Activated CD4-positive, alpha-beta T cell treated with anti-CD3 and anti-CD28 coated beads, Interleukin-2, amount 50 U/mL, for 4 hours (primary cell): ENCODE data around the gene GTF2F2.
"Not testable (repeated sequence)": the region's sequence is repeated elsewhere in the genome, so short reads cannot be mapped to it uniquely, and the experiment has no call there.

Source experiments
- DNase-seq, 2 experiments: peaks; one replicate each; pipeline ENCODE4 v3.0.0-alpha.2; 2020

The GTF2F2 gene

DNA sequence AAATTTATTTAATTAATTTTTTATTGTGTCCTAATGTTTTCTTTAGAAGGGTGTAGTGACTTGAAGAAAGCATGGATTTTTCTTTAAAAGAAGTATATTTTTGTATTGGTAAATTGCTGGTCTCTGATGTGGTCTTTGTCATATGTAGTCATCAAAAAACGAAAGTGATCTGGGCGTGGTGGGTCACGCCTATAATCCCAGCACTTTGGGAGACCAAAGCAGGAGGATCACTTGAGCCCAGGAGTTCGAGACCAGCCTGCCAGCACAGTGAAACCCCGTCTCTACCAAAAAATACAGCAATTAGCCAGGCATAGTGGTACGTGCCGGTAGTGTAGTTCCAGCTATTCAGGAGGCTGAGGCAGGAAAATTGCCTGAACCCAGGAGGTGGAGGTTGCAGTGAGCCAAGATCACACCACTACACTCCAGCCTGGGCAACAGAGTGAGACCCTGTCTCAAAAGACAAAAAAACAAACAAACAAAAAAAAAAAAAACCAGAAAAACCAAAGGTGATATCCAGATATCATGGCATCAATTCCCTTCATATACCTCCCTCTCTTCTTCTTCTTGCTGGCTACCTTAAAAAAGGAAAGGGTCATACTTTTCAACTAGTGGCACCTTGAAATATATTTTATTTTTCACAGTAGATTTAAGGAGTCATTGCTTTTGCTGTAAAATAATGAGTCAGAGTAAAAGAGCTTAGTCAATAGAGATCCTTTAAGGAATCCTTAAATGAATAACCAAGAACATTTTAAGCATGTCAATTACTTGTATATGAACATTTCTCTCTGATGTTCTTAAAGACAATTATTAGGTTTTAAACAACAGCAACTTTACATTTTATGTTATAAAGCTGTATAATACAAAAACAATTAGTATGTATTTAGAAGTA is 60.6 kb downstream of the GTF2F2 start:
- DNase-seq: no peak

DNA sequence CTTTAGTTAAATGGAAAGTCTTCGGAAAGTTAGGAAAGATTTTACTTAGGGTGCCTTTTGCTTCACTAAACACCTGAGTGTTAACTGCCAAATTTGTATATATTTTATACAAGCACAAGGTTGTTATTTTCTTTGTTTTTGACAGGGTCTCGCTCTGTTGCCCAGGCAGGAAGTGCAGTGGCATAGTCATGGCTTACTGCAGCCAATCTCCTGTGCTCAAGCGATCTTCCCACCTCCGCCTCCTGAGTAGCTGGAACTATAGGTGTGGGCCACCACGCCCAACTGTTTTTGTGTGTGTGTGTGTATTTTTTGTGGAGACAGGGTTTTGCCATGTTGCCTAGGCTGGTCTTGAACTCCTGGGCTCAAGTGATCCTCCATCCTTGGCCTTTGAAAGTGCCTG is 64.4 kb downstream of the GTF2F2 start:
- no peak for DNase-seq

DNA sequence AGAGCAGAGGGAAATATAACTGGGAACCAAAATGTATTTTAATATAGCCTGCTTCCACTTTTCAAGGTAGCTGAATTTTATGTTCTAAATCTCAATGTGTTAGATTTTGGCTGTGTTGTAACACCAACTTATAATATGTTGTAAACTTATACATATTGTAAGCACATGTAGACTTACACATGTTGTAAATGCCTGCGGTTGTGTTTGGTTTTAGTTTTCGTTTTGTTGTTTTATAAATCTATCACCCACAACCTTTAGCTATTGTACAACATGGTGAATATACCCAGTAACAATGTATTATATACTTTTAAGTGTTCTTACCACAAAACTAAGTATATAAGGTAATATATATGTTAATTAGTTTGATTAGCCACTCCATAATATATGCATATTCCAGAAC is 65.0 kb downstream of the GTF2F2 start:
- no peak for DNase-seq

DNA sequence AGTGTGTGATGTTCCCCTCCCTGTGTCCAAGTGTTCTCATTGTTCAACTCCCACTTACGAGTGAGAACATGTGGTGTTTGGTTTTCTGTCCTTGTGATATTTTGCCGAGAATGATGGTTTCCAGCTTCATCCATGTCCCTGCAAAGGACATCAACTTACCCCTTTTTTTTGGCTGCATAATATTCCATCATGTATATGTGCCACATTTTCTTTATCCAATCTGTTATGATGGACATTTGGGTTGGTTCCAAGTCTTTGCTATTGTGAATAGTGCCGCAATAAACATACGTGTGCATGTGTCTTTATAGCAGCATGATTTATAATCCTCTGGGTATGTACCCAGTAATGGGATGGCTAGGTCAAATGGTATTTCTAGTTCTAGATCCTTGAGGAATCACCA is 68.8 kb downstream of the GTF2F2 start:
- DNase-seq: not testable (repeated sequence)

DNA sequence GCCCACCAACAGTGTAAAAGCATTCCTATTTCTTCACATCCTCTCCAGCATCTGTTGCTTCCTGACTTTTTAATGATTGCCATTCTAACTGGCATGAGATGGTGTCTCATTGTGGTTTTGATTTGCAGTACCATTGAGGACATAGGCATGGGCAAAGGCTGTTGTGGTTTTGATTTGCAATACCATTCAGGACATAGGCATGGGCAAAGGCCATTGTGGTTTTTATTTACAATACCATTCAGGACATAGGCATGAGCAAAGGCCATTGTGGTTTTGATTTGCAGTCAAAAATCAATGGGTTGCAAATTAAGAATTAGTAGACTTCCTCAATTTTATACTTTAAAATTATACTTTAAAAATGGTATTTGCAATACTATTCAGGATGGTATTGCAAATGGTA is 69.2 kb downstream of the GTF2F2 start:
- not testable (repeated sequence) for DNase-seq

DNA sequence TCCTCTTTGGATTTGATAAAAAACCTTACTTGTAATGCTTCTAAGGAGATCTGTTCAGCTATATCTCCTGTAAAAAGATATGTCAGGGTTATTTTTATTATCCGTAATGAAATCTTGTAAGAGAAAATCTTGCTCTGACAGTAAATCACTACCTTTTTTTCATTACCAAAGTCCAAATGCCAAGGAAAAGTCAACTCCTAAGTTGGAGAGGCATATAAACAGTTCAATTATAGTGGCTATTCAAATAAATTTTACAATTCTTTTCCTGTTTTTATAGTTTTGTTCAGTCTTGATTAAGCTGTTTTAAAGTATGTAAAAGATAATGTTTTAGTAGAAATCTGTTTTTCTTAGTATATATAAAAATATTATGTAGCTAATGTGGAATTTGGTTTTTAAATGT is 71.6 kb downstream of the GTF2F2 start:
- DNase-seq: no peak

DNA sequence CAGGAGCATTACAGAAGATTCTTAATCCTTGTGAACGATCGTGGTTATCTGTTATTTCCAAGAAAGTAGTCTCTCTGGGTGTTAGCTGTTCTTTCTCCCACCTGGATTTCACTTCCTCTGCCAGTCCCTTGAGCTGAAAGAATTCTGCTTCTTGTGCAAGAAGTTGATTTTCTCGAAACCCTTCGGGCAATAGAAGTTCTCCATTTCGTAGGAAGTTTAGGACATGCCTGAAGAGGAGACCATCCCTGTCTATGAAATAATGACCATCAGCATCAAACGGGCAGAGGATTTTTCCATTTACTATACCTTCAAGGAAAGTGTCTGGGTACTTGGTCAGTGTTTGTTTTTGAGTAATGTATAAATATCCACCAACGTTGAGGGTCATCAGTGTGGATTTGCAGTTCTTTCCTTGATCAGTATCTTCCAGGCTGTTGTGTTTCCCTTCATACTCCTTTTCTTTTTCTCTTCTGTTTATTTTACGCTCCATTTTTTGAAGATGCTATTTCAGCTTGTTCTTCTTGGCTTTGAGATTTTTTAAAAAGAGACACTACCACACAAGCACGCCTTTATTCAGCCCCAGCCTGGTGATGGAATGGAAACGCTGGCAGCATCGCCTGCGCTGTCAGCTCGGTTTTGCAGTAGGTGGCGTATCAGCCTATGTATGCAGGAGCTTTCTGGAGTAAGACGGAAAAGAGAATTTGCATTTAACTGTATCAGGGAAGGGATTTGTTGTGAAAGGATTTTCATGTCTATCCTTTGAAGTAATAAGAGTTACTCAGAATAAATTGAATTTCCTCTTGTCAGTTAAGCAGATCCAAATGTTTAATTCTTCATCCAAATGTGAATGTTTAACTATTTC is 74.0 kb downstream of the GTF2F2 start:
- DNase-seq: no peak

DNA sequence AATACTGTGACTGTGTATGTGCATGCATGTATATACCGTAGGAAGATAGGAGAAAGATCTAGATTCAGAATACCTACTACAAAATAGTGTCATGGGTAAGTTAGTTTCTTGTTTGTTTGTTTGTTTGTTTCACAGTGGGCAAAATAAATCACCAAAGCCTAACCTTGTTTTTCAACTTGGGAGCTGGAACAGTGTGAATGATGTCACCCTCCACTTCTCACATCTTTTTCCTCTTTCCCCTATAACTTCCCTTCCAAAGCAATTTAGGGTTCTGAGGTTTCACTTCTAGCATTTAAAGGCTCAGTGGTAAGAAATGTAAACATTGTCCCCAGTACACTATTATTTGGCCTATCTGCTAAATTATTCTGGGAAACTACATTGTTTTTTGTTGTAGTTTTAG is 75.1 kb downstream of the GTF2F2 start:
- DNase-seq: no peak

DNA sequence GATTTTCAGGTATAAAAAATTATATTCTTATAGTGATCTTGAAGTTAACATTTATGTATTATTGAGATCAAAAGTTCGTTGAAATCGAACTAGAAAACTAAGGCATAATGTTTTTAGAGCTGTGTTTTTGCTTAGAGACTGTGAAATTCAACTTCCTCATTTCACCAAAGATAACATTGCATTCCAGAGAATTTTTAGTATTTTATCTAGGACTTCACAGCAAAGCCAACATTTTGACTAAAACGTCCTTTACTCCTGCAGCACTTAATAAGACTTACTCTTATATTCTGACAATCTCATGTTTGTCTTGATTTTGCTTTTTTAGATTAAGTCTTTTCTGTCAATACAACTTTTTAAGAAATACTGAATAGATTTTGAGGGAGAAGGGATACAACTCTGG is 75.8 kb downstream of the GTF2F2 start:
- DNase-seq: no peak

DNA sequence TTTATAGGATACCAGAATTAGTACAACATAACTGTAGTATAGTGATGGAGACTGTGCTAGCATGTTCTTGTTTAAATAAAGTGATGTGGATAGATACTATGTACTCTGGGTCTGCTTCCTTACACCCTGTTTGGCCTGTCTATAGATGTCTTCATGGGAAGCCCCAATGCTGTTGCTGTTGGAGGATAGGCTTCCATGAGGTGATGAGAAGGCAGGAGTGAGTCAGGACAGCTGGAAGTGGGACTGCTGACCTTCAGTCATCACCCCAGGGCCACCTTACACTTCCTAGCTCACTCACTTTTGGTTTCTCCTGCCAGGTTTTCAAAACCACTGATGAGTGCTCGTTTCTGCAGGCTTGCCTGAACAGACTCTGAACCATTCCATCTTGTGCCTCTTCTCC is 76.3 kb downstream of the GTF2F2 start:
- no peak for DNase-seq

DNA sequence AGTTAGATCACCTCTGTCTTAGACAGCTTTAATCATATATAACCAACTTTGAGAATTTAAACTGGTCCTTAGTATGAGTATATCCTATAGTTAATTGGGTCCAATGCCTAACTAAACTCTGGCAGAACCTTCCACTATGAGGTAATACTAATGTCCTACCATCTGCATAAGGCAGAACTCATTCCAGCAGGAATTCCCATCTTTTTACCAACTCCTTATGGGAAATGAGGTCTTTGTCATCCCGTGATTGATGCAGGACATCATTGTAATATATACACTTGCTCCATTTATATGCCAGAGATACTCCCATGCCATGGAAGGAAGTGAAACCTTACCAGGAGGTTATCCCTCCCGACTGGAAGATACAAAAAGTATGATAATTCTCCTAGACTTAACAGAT is 77.7 kb downstream of the GTF2F2 start:
- no peak for DNase-seq

DNA sequence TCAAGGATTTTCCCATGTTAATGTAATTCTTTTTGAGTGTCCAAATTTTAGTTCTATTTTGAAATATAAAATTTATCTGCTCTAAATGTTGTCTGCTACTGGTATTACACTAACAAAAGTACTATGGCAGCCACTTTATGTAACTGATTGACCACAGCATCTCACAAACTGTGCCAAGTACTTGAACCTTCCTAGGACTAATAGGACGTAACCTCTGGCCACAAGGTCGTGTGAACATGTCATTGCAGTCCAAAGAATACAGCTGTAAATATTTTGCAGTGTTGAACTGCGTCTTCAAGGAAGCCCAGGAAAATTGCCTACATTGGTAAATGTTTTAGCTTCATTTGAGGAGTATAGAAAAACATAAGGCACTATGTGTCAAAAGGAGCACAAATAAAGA is 78.6 kb downstream of the GTF2F2 start:
- no peak for DNase-seq

DNA sequence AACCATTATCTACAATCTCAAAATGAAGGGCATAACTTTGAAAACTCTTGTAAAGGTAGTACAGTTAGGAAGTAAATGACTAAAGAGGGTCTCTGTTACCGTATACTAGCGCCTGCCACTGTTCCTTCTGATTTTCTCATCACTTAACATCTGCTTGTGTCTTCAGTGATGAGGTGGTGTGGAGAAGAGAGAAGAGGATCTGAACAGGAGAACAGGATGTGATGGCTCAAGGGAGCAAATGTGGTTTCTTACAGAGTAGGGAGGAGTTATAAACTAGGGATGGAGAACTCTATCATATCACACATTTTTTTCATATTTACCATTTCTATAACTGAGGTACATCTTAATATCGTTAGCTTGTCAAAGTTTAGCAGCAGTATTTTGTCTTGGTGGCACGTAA is 79.4 kb downstream of the GTF2F2 start:
- no peak for DNase-seq

DNA sequence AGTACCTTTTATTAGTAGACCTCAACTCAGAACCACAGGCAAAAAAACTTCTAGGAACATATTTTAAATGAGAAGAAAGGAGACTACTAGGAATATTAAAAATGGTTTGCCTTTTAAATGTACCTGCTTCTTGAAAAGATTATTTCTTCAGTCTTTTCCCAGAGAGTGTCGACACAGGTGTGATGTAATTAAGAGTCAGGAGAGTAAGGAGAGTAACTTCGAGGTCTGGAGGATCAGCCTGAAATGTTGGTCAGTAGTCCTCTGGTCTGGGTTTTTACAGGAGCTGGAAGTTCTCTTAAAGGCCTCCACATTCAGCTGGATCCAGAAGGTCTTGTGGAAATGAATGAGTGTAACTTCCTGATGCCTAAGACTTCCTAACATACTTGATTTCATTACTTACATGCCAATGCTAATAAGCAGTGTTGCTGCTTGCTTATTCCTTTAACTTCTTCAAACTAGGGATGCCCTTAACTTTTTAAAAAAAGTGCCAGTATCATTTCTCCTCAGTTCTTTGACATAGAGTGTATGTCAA is 80.5 kb downstream of the GTF2F2 start, which contains the start of gene KCTD4:
Gene KCTD4 (minus strand): TSS at position 345 of the 532 bp plus-strand sequence. CDS start 6,478 bp downstream, outside the sequence.
- no peak for DNase-seq

DNA sequence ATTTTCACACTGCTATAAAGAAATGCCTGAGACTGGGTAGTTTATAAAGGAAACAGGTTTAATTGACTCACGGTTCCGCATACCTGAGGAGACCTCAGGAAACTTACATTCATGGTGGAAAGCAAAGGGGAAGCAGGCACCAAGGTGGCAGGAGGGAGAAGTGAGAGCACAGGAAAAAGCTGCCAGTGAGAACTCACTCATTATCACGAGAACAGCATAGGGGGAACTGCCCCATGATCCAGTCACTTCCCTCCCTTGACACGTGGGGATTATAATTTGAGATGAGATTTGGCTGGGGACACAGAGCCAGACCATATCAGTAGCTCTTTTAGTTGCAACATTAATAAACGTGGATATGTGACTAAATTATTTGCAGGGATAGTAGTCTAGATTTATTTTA is 84.8 kb downstream of the GTF2F2 start:
- no peak for DNase-seq

DNA sequence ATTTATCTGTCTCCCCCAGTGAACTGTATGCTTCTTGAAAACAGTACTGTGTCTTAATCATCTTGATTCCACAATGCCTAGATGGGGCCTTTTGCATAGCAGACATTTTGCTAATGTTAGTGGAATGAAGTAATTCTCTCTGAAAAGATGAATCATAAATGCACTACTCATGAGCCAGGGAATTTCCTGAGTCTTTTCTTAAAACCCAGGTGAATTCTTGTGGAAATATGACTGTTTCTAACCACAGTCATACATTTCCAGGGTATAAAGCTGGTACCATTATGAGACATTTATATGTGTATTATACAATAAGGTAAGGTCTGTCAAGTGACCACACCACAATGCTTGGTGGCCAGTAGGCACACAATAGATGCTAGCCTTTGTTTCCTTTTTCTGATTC is 86.0 kb downstream of the GTF2F2 start:
- DNase-seq: no peak

DNA sequence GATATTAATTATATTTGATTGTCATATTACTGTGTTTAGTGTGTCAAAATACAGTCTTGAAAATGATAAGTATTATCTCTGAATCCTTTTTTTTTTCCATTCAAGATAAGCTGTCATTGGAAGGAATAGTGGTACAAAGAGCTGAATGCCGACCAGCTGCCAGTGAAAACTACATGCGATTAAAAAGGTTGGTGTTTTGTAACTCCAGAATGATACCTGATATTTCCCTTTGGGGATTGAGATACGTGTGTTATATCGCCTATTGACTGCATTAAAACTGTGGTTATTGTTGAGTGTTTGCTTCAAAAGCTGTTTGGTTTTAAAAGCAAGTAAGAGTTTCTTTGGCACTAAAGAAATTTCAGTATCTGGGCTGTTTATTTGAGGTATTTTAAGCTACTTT is 87.0 kb downstream of the GTF2F2 start:
- DNase-seq: no peak

DNA sequence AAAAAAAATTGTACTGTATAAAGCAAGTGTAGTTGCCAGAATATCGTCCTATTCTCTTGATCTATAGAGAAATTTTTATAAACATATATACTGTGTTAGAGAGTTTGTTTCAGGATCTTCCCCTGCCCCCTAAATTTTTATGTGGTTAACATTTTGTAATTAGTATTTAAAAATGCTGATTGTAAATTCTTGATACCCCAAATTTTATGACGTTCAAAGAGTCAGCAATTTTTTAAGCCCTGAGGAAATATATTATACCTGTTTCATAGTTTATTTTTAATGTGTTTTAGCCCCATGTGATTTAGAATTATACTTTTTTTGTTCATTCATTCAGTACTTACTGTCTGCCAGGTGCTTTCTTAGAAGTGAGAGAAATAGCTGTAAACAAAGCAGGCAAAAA is 87.8 kb downstream of the GTF2F2 start:
- DNase-seq: no peak

DNA sequence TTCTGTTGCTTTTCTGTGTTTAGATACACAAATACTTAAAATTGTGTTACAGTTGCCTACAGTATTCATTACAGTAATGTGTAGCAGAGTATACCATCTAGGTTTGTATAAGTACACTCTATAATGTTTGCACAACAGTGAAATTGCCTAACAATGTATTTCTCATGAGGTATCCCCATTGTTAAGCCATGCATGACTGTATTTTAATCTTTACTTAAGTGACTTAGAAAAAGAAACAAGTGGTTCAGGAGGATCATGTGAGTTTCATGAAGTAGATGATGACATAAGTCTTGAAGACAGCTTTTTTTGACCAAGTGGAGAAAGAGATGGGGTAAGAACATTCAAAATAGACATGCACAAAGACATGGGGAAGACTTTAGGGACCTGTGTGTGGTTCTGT is 88.9 kb downstream of the GTF2F2 start:
- DNase-seq: no peak

DNA sequence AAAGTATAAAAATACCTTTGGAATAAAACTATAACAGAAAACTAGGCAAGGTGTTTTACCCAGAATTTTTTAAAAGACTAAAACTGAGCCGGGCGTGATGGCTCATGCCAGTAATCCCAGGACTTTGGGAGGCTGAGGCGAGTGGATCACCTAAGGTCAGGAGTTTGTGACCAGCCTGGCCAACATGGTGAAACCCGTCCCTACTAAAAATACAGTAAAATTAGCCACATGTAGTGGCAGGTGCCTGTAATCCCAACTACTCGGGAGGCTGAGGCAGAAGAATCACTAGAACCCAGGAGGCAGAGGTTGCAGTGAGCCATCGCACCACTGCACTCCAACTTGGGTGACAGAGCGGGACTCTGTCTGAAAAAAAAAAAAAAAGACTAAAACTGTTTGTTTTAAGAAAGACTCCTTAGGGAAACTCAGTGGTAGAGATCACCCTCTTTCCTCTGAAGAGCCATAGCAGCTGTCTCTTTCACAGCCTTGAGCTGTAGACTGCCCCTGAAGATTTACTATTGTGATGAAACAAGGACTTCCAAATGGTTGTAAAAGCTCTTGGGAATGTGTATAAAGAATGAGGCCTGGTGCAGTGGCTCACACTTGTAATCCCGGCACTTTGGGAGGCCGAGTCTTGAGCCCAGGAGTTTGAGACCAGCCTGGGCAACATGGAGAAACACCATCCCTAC is 95.2 kb downstream of the GTF2F2 start:
- no peak for DNase-seq

DNA sequence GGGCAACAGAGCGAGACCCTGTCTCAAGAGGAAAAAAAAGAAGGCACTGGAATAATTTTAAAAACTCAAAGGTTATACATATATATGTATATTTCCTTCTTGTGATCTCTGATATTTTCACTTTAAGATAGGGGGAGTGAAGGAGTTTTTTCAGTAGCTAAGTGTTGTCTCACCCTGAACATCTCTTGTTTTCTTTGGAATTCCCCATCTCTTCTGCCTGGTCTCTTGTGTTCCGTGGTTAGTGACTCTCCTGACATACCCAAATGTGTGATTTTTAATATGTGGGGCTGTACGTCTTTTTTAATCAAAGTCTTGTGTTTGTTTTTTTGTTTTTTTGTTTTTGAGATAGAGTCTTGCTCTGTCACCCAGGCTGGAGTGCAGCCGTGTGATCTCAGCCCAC is 95.9 kb downstream of the GTF2F2 start:
- no peak for DNase-seq

DNA sequence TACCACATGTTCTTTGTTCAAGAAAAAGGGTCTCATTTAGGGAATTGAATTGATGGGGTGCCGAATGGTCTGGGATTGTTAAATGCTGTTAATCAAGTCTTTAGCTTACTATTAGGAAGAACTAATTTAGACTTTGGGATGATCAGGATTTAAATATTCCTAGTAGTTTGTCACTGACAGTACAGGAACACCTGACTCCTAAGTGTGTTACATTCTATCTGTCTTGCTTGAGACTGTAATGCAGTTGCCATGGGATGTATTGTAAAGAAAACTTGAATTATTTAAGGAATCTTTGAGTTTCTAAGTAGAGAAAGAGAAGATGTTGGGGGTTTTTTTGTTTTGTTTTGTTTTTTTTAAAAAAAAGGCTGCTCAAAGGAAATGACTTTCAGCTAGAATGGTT is 98.4 kb downstream of the GTF2F2 start:
- no peak for DNase-seq
